GM23338 (cell line): ENCODE results near the gene RASA3. TPM values are rescaled to one million over a fixed set of nuclear protein-coding genes. Genes with fewer than 3 reads are reported as not detected.

ENCODE experiments used
- ATAC-seq: fragments of 200-7000 bp; cut with Tn5 transposase; 3 replicates; pipeline ENCODE4 v1.9.1; 2020
- DNase-seq: peaks from one replicate; pipeline ENCODE4 v3.0.0-alpha.2; 2015; ENCODE audit warnings: low spot score
- H2AFZ ChIP-seq: fragments of 200-600 bp; sonication (generic); 2 replicates; pipeline ENCODE4 v1.8.0; 2016; ENCODE audit warnings: antibody characterized with exemption, mild to moderate bottlenecking, moderate library complexity
- H3F3A ChIP-seq: fragments of 200-600 bp; sonication (generic); replicated peaks from 2 replicates; pipeline ENCODE4 v1.8.0; 2017; ENCODE audit warnings: antibody characterized with exemption, mixed run types, low read depth
- H3K27ac ChIP-seq: fragments of 200-600 bp; sonication (generic); 2 replicates; pipeline ENCODE4 v1.6.1; 2016; ENCODE audit warnings: low read depth
- H3K27me3 ChIP-seq: fragments of 200-600 bp; sonication (generic); 2 replicates; pipeline ENCODE4 v1.8.0; 2016; ENCODE audit warnings: mild to moderate bottlenecking, mixed run types, moderate library complexity; ENCODE audit not compliant: insufficient read depth
- H3K36me3 ChIP-seq: fragments of 200-600 bp; sonication (generic); 2 replicates; pipeline ENCODE4 v1.8.0; 2016; ENCODE audit warnings: mild to moderate bottlenecking; ENCODE audit not compliant: insufficient read depth
- H3K4me1 ChIP-seq: fragments of 200-600 bp; sonication (generic); 2 replicates; pipeline ENCODE4 v1.8.0; 2016; ENCODE audit warnings: mild to moderate bottlenecking, moderate library complexity; ENCODE audit not compliant: insufficient read depth
- H3K4me2 ChIP-seq: fragments of 200-600 bp; sonication (generic); 2 replicates; pipeline ENCODE4 v1.7.1; 2017; ENCODE audit warnings: mixed run types
- H3K4me3 ChIP-seq: fragments of 200-600 bp; sonication (generic); 2 replicates; pipeline ENCODE4 v1.6.1; 2016; ENCODE audit warnings: mixed run types
- H3K79me2 ChIP-seq: fragments of 200-600 bp; sonication (generic); replicated peaks from 2 replicates; pipeline ENCODE4 v1.8.0; 2017; ENCODE audit warnings: mild to moderate bottlenecking; ENCODE audit not compliant: insufficient read depth
- H3K9me2 ChIP-seq: fragments of 200-600 bp; sonication (generic); 2 replicates; pipeline ENCODE4 v1.8.0; 2017; ENCODE audit not compliant: insufficient read depth
- H4K20me1 ChIP-seq: fragments of 200-600 bp; sonication (generic); replicated peaks from 2 replicates; pipeline ENCODE4 v1.8.0; 2017; ENCODE audit warnings: mild to moderate bottlenecking; ENCODE audit not compliant: insufficient read depth
- H3K27ac Mint-ChIP-seq: 2 replicates; pipeline ENCODE4 v1.8.0; 2020; ENCODE audit warnings: inconsistent platforms, mild to moderate bottlenecking, moderate library complexity, mixed read lengths
- H3K27me3 Mint-ChIP-seq: 3 replicates; pipeline ENCODE4 v1.8.0; 2022; ENCODE audit warnings: low read depth, mild to moderate bottlenecking, moderate library complexity, mixed read lengths, inconsistent platforms; ENCODE audit not compliant: insufficient read depth, poor library complexity
- H3K36me3 Mint-ChIP-seq: 3 replicates; pipeline ENCODE4 v1.8.0; 2021; ENCODE audit warnings: low read depth, mild to moderate bottlenecking, inconsistent platforms, moderate library complexity, mixed read lengths
- H3K4me1 Mint-ChIP-seq: 3 replicates; pipeline ENCODE4 v1.8.0; 2020; ENCODE audit warnings: mild to moderate bottlenecking, inconsistent platforms, mixed read lengths
- H3K4me3 Mint-ChIP-seq: 3 replicates; pipeline ENCODE4 v1.8.0; 2021; ENCODE audit warnings: moderate library complexity, mild to moderate bottlenecking, inconsistent platforms, mixed read lengths
- H3K9me3 Mint-ChIP-seq: 3 replicates; pipeline ENCODE4 v1.8.0; 2020; ENCODE audit warnings: moderate library complexity, mild to moderate bottlenecking, inconsistent platforms, mixed read lengths
- CREB1 ChIP-seq: fragments of 250-450 bp; sonication (Bioruptor Pico); IDR thresholded peaks from 2 replicates; pipeline ENCODE4 v1.5.0; 2020; ENCODE audit warnings: low read depth, mild to moderate bottlenecking, moderate library complexity
- EZH2 ChIP-seq: fragments of 200-600 bp; sonication (generic); IDR thresholded peaks from one replicate; pipeline ENCODE4 v1.8.0; 2017; ENCODE audit warnings: antibody characterized with exemption, mild to moderate bottlenecking, low read depth; ENCODE audit not compliant: unreplicated experiment
- EZH2phosphoT487 ChIP-seq: fragments of 200-600 bp; sonication (generic); IDR thresholded peaks from one replicate; pipeline ENCODE4 v1.8.1; 2018; ENCODE audit warnings: antibody characterized with exemption; ENCODE audit not compliant: unreplicated experiment
- JUNB ChIP-seq: IDR thresholded peaks from one replicate; pipeline ENCODE4 v1.6.1; 2016; ENCODE audit warnings: antibody characterized with exemption; ENCODE audit not compliant: unreplicated experiment
- NANOG ChIP-seq: IDR thresholded peaks from 2 replicates; pipeline ENCODE4 v1.6.1; 2016; ENCODE audit warnings: antibody characterized with exemption, borderline replicate concordance
- POLR2AphosphoS5 ChIP-seq: IDR thresholded peaks from 2 replicates; pipeline ENCODE4 v1.6.1; 2016; ENCODE audit warnings: antibody characterized with exemption, low read depth
- STAT1 ChIP-seq: IDR thresholded peaks from one replicate; pipeline ENCODE4 v1.6.1; 2016; ENCODE audit warnings: antibody characterized with exemption; ENCODE audit not compliant: unreplicated experiment
- ZNF114 ChIP-seq: fragments of 250-450 bp; sonication (Bioruptor Pico); IDR thresholded peaks from 2 replicates; pipeline ENCODE4 v1.5.0; 2020; ENCODE audit warnings: mild to moderate bottlenecking, moderate library complexity
- ZNF331 ChIP-seq: fragments of 250-450 bp; sonication (Bioruptor Pico); IDR thresholded peaks from 2 replicates; pipeline ENCODE4 v1.5.0; 2020; ENCODE audit warnings: low read depth, mild to moderate bottlenecking, moderate library complexity
- polyA plus RNA-seq: library from polyadenylated mRNA; unstranded; fragments of >200 nt; fragmentation: Nextera tagmentation; extraction: Ambion mirVana; gene quantifications from 2 replicates; pipeline ENCODE4 v1.2.1, GENCODE V29; 2016
- total RNA-seq: library from RNA; depleted of rRNA; stranded (reverse); fragments of >200 nt; shearing (Covaris generic); gene quantifications from 2 replicates; pipeline ENCODE4 v1.2.3, GENCODE V29; 2014
- TF ChIP-seq, protein P1 (sequence below): fragments of 250-450 bp; sonication (Bioruptor Pico); IDR thresholded peaks from 2 replicates; pipeline ENCODE4 v1.5.0; 2020; ENCODE audit warnings: mild to moderate bottlenecking, moderate library complexity
- TF ChIP-seq, protein P2 (sequence below): IDR thresholded peaks from one replicate; pipeline ENCODE4 v1.6.1; 2018; ENCODE audit warnings: antibody characterized with exemption; ENCODE audit not compliant: unreplicated experiment
- TF ChIP-seq, protein P3 (sequence below), 2 experiments: fragments of 200-600 bp in 1 of 2; sonication (generic) in 1 of 2; conservative IDR thresholded peaks; 2 replicates each; pipeline versions ENCODE4 v1.5.1 to v1.6.1; 2016 to 2017; ENCODE audit warnings: antibody characterized with exemption in 2 of 2, low read depth in 2 of 2, mild to moderate bottlenecking in 2 of 2, moderate library complexity in 1 of 2
- TF ChIP-seq, protein P4 (sequence below): IDR thresholded peaks from 2 replicates; pipeline ENCODE4 v1.6.1; 2016; ENCODE audit warnings: antibody characterized with exemption

The RASA3 gene
- total and polyA plus RNA-seq, 2 experiments from 2014 or later, result 11.2 to 20.7 TPM

DNA sequence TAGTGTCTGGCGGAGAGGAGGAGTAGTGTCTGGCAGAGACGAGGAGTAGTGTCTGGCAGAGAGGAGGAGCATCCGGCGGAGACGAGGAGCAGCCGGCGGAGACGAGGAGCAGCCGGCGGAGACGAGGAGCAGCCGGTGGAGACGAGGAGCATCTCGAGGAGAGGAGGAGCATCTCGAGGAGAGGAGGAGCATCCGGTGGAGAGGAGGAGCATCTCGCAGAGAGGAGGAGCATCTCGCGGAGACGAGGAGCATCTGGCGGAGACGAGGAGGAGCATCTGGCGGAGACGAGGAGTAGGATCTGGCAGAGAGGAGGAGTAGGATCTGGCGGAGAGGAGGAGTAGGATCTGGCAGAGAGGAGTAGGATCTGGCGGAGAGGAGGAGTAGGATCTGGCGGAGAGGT is 176.7 kb downstream of the RASA3 start:
- H3K27ac Mint-ChIP-seq, result no peak overlapping the region

More for the DNA sequence above, 176.7 kb downstream of the RASA3 start:
- no peaks in the 10 kb centered on the region for H3K79me2 ChIP-seq
- TF ChIP-seq ZNF114 (CRISPR knock-in tag) (no peak), EZH2phosphoT487 (no peak), ZNF331 (CRISPR knock-in tag) (no peak), EZH2 (no peak), CREB1 (CRISPR knock-in tag) (no peak), NANOG (no peak), JUNB (no peak), POLR2AphosphoS5 (no peak), STAT1 (no peak)
- TF ChIP-seq, protein P1, sequence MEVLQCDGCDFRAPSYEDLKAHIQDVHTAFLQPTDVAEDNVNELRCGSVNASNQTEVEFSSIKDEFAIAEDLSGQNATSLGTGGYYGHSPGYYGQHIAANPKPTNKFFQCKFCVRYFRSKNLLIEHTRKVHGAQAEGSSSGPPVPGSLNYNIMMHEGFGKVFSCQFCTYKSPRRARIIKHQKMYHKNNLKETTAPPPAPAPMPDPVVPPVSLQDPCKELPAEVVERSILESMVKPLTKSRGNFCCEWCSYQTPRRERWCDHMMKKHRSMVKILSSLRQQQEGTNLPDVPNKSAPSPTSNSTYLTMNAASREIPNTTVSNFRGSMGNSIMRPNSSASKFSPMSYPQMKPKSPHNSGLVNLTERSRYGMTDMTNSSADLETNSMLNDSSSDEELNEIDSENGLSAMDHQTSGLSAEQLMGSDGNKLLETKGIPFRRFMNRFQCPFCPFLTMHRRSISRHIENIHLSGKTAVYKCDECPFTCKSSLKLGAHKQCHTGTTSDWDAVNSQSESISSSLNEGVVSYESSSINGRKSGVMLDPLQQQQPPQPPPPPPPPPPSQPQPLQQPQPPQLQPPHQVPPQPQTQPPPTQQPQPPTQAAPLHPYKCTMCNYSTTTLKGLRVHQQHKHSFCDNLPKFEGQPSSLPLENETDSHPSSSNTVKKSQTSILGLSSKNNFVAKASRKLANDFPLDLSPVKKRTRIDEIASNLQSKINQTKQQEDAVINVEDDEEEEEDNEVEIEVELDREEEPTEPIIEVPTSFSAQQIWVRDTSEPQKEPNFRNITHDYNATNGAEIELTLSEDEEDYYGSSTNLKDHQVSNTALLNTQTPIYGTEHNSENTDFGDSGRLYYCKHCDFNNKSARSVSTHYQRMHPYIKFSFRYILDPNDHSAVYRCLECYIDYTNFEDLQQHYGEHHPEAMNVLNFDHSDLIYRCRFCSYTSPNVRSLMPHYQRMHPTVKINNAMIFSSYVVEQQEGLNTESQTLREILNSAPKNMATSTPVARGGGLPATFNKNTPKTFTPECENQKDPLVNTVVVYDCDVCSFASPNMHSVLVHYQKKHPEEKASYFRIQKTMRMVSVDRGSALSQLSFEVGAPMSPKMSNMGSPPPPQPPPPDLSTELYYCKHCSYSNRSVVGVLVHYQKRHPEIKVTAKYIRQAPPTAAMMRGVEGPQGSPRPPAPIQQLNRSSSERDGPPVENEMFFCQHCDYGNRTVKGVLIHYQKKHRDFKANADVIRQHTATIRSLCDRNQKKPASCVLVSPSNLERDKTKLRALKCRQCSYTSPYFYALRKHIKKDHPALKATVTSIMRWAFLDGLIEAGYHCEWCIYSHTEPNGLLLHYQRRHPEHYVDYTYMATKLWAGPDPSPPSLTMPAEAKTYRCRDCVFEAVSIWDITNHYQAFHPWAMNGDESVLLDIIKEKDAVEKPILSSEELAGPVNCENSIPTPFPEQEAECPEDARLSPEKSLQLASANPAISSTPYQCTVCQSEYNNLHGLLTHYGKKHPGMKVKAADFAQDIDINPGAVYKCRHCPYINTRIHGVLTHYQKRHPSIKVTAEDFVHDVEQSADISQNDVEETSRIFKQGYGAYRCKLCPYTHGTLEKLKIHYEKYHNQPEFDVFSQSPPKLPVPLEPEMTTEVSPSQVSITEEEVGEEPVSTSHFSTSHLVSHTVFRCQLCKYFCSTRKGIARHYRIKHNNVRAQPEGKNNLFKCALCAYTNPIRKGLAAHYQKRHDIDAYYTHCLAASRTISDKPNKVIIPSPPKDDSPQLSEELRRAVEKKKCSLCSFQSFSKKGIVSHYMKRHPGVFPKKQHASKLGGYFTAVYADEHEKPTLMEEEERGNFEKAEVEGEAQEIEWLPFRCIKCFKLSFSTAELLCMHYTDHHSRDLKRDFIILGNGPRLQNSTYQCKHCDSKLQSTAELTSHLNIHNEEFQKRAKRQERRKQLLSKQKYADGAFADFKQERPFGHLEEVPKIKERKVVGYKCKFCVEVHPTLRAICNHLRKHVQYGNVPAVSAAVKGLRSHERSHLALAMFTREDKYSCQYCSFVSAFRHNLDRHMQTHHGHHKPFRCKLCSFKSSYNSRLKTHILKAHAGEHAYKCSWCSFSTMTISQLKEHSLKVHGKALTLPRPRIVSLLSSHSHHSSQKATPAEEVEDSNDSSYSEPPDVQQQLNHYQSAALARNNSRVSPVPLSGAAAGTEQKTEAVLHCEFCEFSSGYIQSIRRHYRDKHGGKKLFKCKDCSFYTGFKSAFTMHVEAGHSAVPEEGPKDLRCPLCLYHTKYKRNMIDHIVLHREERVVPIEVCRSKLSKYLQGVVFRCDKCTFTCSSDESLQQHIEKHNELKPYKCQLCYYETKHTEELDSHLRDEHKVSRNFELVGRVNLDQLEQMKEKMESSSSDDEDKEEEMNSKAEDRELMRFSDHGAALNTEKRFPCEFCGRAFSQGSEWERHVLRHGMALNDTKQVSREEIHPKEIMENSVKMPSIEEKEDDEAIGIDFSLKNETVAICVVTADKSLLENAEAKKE (CRISPR knock-in tag), result no peak
- TF ChIP-seq, protein P2, sequence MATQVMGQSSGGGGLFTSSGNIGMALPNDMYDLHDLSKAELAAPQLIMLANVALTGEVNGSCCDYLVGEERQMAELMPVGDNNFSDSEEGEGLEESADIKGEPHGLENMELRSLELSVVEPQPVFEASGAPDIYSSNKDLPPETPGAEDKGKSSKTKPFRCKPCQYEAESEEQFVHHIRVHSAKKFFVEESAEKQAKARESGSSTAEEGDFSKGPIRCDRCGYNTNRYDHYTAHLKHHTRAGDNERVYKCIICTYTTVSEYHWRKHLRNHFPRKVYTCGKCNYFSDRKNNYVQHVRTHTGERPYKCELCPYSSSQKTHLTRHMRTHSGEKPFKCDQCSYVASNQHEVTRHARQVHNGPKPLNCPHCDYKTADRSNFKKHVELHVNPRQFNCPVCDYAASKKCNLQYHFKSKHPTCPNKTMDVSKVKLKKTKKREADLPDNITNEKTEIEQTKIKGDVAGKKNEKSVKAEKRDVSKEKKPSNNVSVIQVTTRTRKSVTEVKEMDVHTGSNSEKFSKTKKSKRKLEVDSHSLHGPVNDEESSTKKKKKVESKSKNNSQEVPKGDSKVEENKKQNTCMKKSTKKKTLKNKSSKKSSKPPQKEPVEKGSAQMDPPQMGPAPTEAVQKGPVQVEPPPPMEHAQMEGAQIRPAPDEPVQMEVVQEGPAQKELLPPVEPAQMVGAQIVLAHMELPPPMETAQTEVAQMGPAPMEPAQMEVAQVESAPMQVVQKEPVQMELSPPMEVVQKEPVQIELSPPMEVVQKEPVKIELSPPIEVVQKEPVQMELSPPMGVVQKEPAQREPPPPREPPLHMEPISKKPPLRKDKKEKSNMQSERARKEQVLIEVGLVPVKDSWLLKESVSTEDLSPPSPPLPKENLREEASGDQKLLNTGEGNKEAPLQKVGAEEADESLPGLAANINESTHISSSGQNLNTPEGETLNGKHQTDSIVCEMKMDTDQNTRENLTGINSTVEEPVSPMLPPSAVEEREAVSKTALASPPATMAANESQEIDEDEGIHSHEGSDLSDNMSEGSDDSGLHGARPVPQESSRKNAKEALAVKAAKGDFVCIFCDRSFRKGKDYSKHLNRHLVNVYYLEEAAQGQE, result no peak
- TF ChIP-seq, protein P3, sequence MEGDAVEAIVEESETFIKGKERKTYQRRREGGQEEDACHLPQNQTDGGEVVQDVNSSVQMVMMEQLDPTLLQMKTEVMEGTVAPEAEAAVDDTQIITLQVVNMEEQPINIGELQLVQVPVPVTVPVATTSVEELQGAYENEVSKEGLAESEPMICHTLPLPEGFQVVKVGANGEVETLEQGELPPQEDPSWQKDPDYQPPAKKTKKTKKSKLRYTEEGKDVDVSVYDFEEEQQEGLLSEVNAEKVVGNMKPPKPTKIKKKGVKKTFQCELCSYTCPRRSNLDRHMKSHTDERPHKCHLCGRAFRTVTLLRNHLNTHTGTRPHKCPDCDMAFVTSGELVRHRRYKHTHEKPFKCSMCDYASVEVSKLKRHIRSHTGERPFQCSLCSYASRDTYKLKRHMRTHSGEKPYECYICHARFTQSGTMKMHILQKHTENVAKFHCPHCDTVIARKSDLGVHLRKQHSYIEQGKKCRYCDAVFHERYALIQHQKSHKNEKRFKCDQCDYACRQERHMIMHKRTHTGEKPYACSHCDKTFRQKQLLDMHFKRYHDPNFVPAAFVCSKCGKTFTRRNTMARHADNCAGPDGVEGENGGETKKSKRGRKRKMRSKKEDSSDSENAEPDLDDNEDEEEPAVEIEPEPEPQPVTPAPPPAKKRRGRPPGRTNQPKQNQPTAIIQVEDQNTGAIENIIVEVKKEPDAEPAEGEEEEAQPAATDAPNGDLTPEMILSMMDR (conservative IDR thresholded peaks at IDR 0.05; ENCODE audit: low read depth in 2 of 2), result no peak
- TF ChIP-seq, protein P4, sequence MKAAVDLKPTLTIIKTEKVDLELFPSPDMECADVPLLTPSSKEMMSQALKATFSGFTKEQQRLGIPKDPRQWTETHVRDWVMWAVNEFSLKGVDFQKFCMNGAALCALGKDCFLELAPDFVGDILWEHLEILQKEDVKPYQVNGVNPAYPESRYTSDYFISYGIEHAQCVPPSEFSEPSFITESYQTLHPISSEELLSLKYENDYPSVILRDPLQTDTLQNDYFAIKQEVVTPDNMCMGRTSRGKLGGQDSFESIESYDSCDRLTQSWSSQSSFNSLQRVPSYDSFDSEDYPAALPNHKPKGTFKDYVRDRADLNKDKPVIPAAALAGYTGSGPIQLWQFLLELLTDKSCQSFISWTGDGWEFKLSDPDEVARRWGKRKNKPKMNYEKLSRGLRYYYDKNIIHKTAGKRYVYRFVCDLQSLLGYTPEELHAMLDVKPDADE, result no peak
- H3K27ac ChIP-seq, result no peak overlapping the region
- no peaks in the 10 kb centered on the region; the same call in 2 of the 3 replicates for H3K4me1 Mint-ChIP-seq
- H3K36me3 ChIP-seq, result no peaks in the 10 kb centered on the region
- DNase-seq (no peak), ATAC-seq (no peak)
- no peaks in the 10 kb centered on the region for H3K27me3 ChIP-seq
- no peaks in the 10 kb centered on the region for H4K20me1 ChIP-seq
- H3K4me3 Mint-ChIP-seq, result peak overlapping the region; percentile 12; the same call in 1 of the 3 replicates
- no peaks in the 10 kb centered on the region for H3F3A ChIP-seq
- peaks cover 64% of the 10 kb centered on the region for H3K9me3 Mint-ChIP-seq
- no peak overlapping the region for H3K4me2 ChIP-seq
- no peaks in the 10 kb centered on the region for H3K4me1 ChIP-seq
- peaks cover 44% of the 10 kb centered on the region for H3K36me3 Mint-ChIP-seq
- H3K9me2 ChIP-seq, result no peaks in the 10 kb centered on the region
- peaks cover 17% of the 10 kb centered on the region for H3K27me3 Mint-ChIP-seq
- no peak overlapping the region for H3K4me3 ChIP-seq
- no peak overlapping the region for H2AFZ ChIP-seq
